ENCODE data around the gene TSPO2. TPM values are rescaled to one million over a fixed set of nuclear protein-coding genes. Genes with fewer than 3 reads are reported as not detected.

The TSPO2 gene
- total and polyA plus RNA-seq, 2 donors (not counting 1 experiment from before 2014, with no cell fraction given) = not detected

GRCh38 chr6:41017663-41018062 is 24.6 kb upstream of the TSPO2 start:
- H3K4me1 ChIP-seq (ENCODE audit: control insufficient read depth, extremely low read depth, insufficient read depth, low read length) = no peaks in the 10 kb centered on the region
- H3K9me3 ChIP-seq (ENCODE audit: control insufficient read depth, insufficient read depth, low read depth, low read length) = no peaks in the 10 kb centered on the region
- no peak overlapping the region for H3K27ac ChIP-seq (ENCODE audit: insufficient read depth, low read length)
- no peaks in the 10 kb centered on the region for H3K79me2 ChIP-seq (ENCODE audit: control insufficient read depth, insufficient read depth, low read length)
- no peak for DNase-seq (ENCODE audit: low read depth in 2 of 2)
- no peak overlapping the region for H3K9ac ChIP-seq (ENCODE audit: insufficient read depth, low read length)
- no peak overlapping the region for H2AFZ ChIP-seq (ENCODE audit: low read length)
- H3K36me3 ChIP-seq (ENCODE audit: control insufficient read depth, insufficient read depth, low read length) = no peaks in the 10 kb centered on the region
- H4K20me1 ChIP-seq (ENCODE audit: control insufficient read depth, extremely low read depth, insufficient read depth, low read length) = no peaks in the 10 kb centered on the region
- no peak overlapping the region for H3K4me2 ChIP-seq (ENCODE audit: extremely low read depth, insufficient read depth, low read length)
- H3K27me3 ChIP-seq (ENCODE audit: control insufficient read depth, insufficient read depth, low read length) = no peaks in the 10 kb centered on the region
- no peak overlapping the region for H3K4me3 ChIP-seq (replicated peaks in 1 of 4; ENCODE audit: control extremely low read depth in 1 of 4, insufficient read depth in 1 of 4, low read depth in 3 of 4, low read length in 4 of 4)
- TF ChIP-seq EZH2 (IDR thresholded peaks at IDR 0.05; ENCODE audit: low read length, missing control alignments) (no peak), CTCF (conservative IDR thresholded peaks at IDR 0.05 in 1 of 2, IDR thresholded peaks at IDR 0.05 in 1 of 2; ENCODE audit: low read depth in 1 of 2, low read length in 2 of 2) (no peak)

- Histone ChIP-seq H3K4me1 (ENCODE audit: control insufficient read depth, extremely low read depth, insufficient read depth, low read length) (no peaks in the 10 kb centered on the region), H3K4me2 (ENCODE audit: extremely low read depth, insufficient read depth, low read length) (no peak overlapping the region), H3K36me3 (ENCODE audit: control insufficient read depth, insufficient read depth, low read length) (no peaks in the 10 kb centered on the region), H4K20me1 (ENCODE audit: control insufficient read depth, extremely low read depth, insufficient read depth, low read length) (no peaks in the 10 kb centered on the region), H3K79me2 (ENCODE audit: control insufficient read depth, insufficient read depth, low read length) (no peaks in the 10 kb centered on the region), H3K27ac (ENCODE audit: insufficient read depth, low read length) (no peak overlapping the region), H3K9ac (ENCODE audit: insufficient read depth, low read length) (no peak overlapping the region), H3K9me3 (ENCODE audit: control insufficient read depth, insufficient read depth, low read depth, low read length) (no peaks in the 10 kb centered on the region), H2AFZ (ENCODE audit: low read length) (no peak overlapping the region), H3K27me3 (ENCODE audit: control insufficient read depth, insufficient read depth, low read length) (no peaks in the 10 kb centered on the region), H3K4me3 (replicated peaks in 1 of 4; ENCODE audit: control extremely low read depth in 1 of 4, insufficient read depth in 1 of 4, low read depth in 3 of 4, low read length in 4 of 4) (no peak overlapping the region)
- peak; percentile 10 to 74 for DNase-seq (ENCODE audit: low read depth in 2 of 2)
- TF ChIP-seq EZH2 (IDR thresholded peaks at IDR 0.05; ENCODE audit: low read length, missing control alignments) = no peak
- no peak for TF ChIP-seq CTCF (conservative IDR thresholded peaks at IDR 0.05 in 1 of 2, IDR thresholded peaks at IDR 0.05 in 1 of 2; ENCODE audit: low read depth in 1 of 2, low read length in 2 of 2)
Measured at GRCh38 chr6:41021832-41022231, 20.4 kb upstream of the TSPO2 start.

GRCh38 chr6:41022294-41022693 is 20.0 kb upstream of the TSPO2 start:
- peak; percentile 9 to 14 for DNase-seq (ENCODE audit: low read depth in 2 of 2)
- no peaks in the 10 kb centered on the region for H3K79me2 ChIP-seq (ENCODE audit: control insufficient read depth, insufficient read depth, low read length)
- H3K4me2 ChIP-seq (ENCODE audit: extremely low read depth, insufficient read depth, low read length) = no peak overlapping the region
- H3K4me1 ChIP-seq (ENCODE audit: control insufficient read depth, extremely low read depth, insufficient read depth, low read length) = no peaks in the 10 kb centered on the region
- H3K36me3 ChIP-seq (ENCODE audit: control insufficient read depth, insufficient read depth, low read length) = no peaks in the 10 kb centered on the region
- H3K27me3 ChIP-seq (ENCODE audit: control insufficient read depth, insufficient read depth, low read length) = no peaks in the 10 kb centered on the region
- no peaks in the 10 kb centered on the region for H4K20me1 ChIP-seq (ENCODE audit: control insufficient read depth, extremely low read depth, insufficient read depth, low read length)
- TF ChIP-seq CTCF (conservative IDR thresholded peaks at IDR 0.05 in 1 of 2, IDR thresholded peaks at IDR 0.05 in 1 of 2; ENCODE audit: low read depth in 1 of 2, low read length in 2 of 2) (no peak), EZH2 (IDR thresholded peaks at IDR 0.05; ENCODE audit: low read length, missing control alignments) (no peak)
- H3K27ac ChIP-seq (ENCODE audit: insufficient read depth, low read length) = no peak overlapping the region
- no peak overlapping the region for H3K4me3 ChIP-seq (replicated peaks in 1 of 4; ENCODE audit: control extremely low read depth in 1 of 4, insufficient read depth in 1 of 4, low read depth in 3 of 4, low read length in 4 of 4)
- H3K9ac ChIP-seq (ENCODE audit: insufficient read depth, low read length) = no peak overlapping the region
- H3K9me3 ChIP-seq (ENCODE audit: control insufficient read depth, insufficient read depth, low read depth, low read length) = no peaks in the 10 kb centered on the region
- H2AFZ ChIP-seq (ENCODE audit: low read length) = no peak overlapping the region
